ENCODE measurements around the gene FBXW8.

Gene FBXW8

GRCh38 chr12:116922194-116922897 lies 11.6 kb downstream of the FBXW8 start:
- DNase-seq (ENCODE audit: extremely low read depth, low read depth) = no peak
- TF ChIP-seq, protein P1, sequence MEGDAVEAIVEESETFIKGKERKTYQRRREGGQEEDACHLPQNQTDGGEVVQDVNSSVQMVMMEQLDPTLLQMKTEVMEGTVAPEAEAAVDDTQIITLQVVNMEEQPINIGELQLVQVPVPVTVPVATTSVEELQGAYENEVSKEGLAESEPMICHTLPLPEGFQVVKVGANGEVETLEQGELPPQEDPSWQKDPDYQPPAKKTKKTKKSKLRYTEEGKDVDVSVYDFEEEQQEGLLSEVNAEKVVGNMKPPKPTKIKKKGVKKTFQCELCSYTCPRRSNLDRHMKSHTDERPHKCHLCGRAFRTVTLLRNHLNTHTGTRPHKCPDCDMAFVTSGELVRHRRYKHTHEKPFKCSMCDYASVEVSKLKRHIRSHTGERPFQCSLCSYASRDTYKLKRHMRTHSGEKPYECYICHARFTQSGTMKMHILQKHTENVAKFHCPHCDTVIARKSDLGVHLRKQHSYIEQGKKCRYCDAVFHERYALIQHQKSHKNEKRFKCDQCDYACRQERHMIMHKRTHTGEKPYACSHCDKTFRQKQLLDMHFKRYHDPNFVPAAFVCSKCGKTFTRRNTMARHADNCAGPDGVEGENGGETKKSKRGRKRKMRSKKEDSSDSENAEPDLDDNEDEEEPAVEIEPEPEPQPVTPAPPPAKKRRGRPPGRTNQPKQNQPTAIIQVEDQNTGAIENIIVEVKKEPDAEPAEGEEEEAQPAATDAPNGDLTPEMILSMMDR (IDR thresholded peaks at IDR 0.05; ENCODE audit: low read depth, low read length, missing control alignments) = no peak

GRCh38 chr12:116924558-116925453 lies 14.1 kb downstream of the FBXW8 start:
- H3K4me3 ChIP-seq (replicated peaks; ENCODE audit: low read depth, low read length) = no peak overlapping the region
- DNase-seq (ENCODE audit: extremely low read depth, low read depth) = peak; percentile 41
- TF ChIP-seq, protein P1 (IDR thresholded peaks at IDR 0.05; ENCODE audit: low read depth, low read length, missing control alignments) = no peak

More at GRCh38 chr12:116922194-116922897, 11.6 kb downstream of the FBXW8 start:
- no peak overlapping the region for H3K4me3 ChIP-seq (replicated peaks; ENCODE audit: low read depth, low read length)

- TF ChIP-seq, protein P1 (IDR thresholded peaks at IDR 0.05; ENCODE audit: low read depth, low read length, missing control alignments) = no peak
Measured at GRCh38 chr12:116926283-116927243, 15.8 kb downstream of the FBXW8 start.

GRCh38 chr12:116927244-116927940 lies 16.6 kb downstream of the FBXW8 start:
- TF ChIP-seq, protein P1 (IDR thresholded peaks at IDR 0.05; ENCODE audit: low read depth, low read length, missing control alignments) = no peak
- no peak overlapping the region for H3K4me3 ChIP-seq (replicated peaks; ENCODE audit: low read depth, low read length)
- no peak for DNase-seq (ENCODE audit: extremely low read depth, low read depth)

More at GRCh38 chr12:116926283-116927243, 15.8 kb downstream of the FBXW8 start:
- no peak for DNase-seq (ENCODE audit: extremely low read depth, low read depth)
- H3K4me3 ChIP-seq (replicated peaks; ENCODE audit: low read depth, low read length) = no peak overlapping the region

DNA sequence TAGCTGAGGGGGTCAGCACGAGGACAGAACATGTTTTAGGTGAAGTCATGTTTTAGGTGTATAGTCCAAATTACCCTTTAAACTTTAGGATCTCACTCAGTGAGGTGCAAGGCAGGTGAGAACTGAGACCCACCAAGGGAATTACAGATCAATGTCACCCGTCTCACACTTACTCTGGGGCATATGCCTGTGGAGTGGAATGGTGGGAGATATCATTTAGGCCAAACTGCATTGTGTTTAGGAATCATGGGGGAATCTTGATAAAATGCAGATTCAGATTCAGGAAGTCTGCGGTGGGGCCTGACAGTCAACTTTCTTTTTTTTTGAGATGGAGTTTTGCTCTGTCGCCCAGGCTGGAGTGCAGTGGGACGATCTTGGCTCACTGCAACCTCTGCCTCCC lies 17.8 kb downstream of the FBXW8 start:
- no peak for DNase-seq (ENCODE audit: extremely low read depth, low read depth)
- TF ChIP-seq, protein P1 (IDR thresholded peaks at IDR 0.05; ENCODE audit: low read depth, low read length, missing control alignments) = no peak

More for the DNA sequence above, 17.8 kb downstream of the FBXW8 start:
- no peak overlapping the region for H3K4me3 ChIP-seq (replicated peaks; ENCODE audit: low read depth, low read length)
